ENCODE data around the gene MPC2.

MPC2 gene

GRCh38 chr1:167924543-167925231 lies 12.2 kb downstream of the MPC2 start:
- no peak overlapping the region for H3K27ac ChIP-seq
- TF ChIP-seq CTCF (conservative IDR thresholded peaks at IDR 0.05): no peak

GRCh38 chr1:167924102-167924501 lies 12.8 kb downstream of the MPC2 start:
- no peak for TF ChIP-seq CTCF (conservative IDR thresholded peaks at IDR 0.05)
- no peak overlapping the region for H3K27ac ChIP-seq

GRCh38 chr1:167923324-167924056 lies 13.4 kb downstream of the MPC2 start:
- no peak for TF ChIP-seq CTCF (conservative IDR thresholded peaks at IDR 0.05)
- H3K27ac ChIP-seq: no peak overlapping the region

- no peak for TF ChIP-seq CTCF (conservative IDR thresholded peaks at IDR 0.05)
- H3K27ac ChIP-seq: no peak overlapping the region
Measured at GRCh38 chr1:167922611-167923074, 14.2 kb downstream of the MPC2 start.

- no peak overlapping the region for H3K27ac ChIP-seq
- no peak for TF ChIP-seq CTCF (conservative IDR thresholded peaks at IDR 0.05)
Measured at GRCh38 chr1:167922023-167922422, 14.8 kb downstream of the MPC2 start.

- no peak for TF ChIP-seq CTCF (conservative IDR thresholded peaks at IDR 0.05)
- H3K27ac ChIP-seq: no peak overlapping the region
Measured at GRCh38 chr1:167916766-167917511, 19.9 kb downstream of the MPC2 start.

GRCh38 chr1:167915569-167915968 lies 21.3 kb downstream of the MPC2 start:
- H3K27ac ChIP-seq: no peak overlapping the region
- TF ChIP-seq CTCF (conservative IDR thresholded peaks at IDR 0.05): no peak

All from VCaP (cell line).